ENCODE results near the gene SH3BP4.

SH3BP4 gene

DNA sequence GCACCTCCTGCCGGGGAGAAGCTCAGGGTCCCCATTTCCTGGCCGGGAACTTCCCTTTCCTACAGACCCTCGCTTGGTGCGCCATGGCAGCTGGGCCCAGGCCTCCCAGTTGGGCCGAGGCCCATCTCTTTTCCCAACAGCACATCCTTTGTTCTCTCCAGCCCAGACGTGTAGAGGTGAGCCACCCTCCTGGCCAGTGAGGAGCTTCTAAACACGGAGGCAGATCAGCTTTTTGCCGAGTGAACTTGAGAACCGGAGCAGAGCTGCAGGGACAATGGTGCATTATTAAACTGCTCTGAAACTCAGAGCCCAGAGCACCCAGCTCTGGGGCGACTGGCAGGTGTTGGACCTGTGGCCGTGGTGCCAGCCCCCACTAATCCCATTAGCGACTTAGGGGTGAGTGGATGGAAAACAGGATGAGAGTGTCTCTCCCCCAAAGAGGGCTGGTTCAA is 25.4 kb downstream of the SH3BP4 start:
- TF ChIP-seq GATA3 (IDR thresholded peaks at IDR 0.05; ENCODE audit: low read depth, low read length) (no peak), GATA2 (IDR thresholded peaks at IDR 0.05; ENCODE audit: low read depth, low read length) (no peak)

DNA sequence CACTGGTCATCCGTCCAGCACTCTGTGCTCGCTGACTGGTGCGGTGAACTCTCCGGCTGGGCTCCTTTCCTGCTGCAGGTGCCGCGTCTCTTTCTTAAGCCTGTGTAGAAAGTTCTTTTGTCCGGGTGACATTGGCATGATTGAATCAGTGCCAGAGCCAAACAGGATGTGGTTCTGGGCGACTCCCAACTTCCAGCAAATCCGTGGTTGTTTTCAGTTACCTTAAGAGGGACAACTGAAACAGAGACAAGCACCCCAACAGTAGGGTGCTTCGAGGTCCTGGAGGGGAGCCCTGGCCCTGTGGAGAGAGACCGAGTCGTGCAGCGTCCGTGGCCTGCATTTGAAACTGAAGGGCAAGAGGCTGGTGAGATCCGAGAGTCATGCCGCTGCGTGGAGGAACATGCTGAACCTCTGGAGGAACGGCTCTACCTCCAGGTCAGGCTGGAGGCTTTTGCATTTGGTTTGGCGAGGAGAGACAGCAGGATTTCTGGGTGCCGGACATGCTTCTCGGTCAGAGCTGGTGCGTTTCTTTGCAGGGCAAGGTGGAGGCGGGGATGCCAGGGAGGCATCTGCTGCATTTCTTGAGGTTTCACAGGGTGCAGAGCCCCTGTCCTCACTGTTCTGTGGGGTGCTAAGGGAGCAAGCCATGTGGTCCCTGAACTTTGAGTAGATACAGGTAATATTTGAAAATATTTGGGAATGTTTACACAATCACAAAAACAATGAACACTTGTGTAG is 26.8 kb downstream of the SH3BP4 start:
- TF ChIP-seq GATA2 (IDR thresholded peaks at IDR 0.05; ENCODE audit: low read depth, low read length) (no peak), GATA3 (IDR thresholded peaks at IDR 0.05; ENCODE audit: low read depth, low read length) (no peak)

DNA sequence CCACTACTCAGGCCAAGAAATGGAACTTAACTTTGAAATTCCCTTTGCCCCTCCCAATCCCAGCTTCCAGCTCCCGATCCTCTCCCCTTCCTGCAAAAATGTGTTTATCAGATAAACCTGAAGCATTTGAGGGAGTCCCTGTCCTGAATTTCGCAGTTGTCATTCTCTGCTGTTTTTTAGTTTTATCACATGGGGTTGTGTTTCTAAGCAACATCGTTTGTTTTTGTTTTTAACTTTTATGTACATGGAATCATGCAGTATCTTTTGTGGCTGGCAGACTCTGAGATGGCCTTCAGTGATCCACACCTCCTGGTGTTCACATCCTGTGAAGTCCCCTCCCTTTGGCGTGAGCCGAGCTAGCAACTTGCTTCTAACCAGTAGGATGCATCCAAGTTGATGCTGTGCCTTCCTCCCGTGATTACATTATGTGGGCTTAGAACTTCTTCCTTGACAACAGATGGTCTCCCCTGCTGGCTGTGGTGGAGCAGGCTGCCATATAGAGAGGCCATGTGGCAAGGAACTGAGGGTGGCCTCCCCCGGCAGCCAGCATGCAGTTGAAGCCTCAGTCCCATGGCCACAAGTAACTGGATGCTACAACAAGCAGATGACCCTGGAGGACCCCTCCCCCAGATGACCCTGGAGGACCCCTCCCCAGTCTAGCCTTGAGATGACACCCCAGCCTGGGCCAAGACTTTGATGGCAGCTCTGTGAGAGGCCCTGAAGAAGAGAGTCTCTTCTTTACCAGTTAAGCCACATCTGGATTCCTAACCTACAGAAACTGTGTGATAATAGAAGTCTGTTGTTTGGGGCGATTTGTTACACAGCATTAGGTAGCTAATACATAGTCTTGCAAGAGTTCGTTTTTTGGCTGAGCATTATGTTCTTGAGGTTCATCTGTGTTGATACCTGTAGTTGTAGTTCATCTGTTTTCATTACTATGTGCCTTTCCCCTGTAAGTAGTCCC is 27.7 kb downstream of the SH3BP4 start:
- no peak for TF ChIP-seq GATA3 (IDR thresholded peaks at IDR 0.05; ENCODE audit: low read depth, low read length)
- no peak for TF ChIP-seq GATA2 (IDR thresholded peaks at IDR 0.05; ENCODE audit: low read depth, low read length)

DNA sequence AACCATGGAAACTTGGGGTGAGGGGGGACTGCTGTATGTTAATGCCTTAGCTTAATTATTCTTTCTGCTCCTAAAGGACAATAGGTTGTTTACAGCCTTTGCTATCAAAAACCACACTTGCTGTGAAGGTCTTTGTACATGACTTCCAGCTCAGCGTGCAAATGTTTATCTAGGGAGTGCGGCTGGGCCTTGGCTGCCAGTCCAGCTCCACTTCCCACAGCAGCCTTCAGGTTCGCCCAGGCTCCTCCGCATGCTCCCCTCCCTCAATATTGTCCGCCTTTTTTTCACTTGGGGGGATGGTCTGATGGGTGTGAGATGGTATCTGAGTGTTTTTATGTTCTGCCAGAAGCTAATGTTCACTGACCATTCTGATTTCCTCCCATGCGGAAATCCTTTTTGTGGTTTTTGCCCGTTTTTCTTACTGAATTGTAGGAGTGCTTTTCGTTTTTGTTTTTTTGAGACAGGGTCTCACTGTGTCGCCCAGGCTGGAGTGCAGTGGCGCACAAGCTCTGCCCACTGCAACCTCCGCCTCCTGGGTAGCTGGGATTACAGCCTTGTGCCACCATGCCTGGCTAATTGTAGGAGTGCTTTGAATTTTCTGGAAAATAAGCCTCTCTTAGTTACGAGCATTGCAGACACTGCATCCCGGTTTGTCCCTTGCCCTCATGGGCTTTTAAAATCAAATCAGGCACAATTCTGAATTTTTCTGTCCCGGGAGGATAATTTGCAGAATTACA is 28.8 kb downstream of the SH3BP4 start:
- TF ChIP-seq GATA3 (IDR thresholded peaks at IDR 0.05; ENCODE audit: low read depth, low read length), result no peak
- TF ChIP-seq GATA2 (IDR thresholded peaks at IDR 0.05; ENCODE audit: low read depth, low read length), result peak; percentile 51

DNA sequence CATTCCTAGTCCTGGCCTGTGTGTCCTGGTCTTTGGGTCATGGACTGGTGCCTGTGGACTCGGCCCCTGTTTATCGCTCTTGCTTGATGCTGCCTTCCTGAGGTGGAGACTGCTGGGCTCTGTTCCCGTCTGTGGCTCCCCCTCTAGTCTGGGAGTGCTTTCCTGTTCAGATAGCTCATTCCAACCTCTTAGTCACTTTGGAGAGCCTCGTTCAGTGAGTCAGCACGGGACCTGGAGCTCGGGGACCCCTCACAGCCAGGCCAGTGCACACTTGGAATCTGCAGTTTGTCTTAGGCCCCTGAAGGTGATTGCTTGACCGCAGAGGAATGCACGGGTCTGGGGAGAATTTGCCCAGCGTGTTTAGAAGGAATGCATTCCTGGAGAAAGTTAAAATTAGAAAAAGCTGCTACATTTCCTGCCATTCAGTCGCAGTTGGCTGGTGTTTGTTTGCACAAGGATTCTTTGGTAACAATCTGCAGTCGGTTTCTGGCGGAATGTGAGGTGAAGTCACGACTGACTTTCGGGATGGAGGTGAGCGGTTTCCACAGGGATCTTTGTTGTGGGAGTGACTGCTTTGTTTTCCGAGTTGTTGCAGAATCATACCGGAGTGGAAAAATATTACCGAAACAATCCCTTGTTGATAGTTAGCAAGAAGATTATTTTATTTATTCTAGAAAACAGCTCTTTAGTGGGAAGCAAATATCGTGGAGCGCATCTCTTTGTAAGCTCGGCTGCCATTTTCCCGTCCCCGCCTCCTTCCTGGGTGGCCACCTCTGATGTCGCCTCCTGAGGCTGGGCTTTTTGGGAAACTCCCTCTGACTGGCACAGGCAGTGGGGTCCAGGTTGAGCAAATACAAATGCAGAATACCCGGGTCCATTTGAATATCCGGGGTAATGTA is 29.6 kb downstream of the SH3BP4 start:
- TF ChIP-seq GATA2 (IDR thresholded peaks at IDR 0.05; ENCODE audit: low read depth, low read length) (no peak), GATA3 (IDR thresholded peaks at IDR 0.05; ENCODE audit: low read depth, low read length) (no peak)

DNA sequence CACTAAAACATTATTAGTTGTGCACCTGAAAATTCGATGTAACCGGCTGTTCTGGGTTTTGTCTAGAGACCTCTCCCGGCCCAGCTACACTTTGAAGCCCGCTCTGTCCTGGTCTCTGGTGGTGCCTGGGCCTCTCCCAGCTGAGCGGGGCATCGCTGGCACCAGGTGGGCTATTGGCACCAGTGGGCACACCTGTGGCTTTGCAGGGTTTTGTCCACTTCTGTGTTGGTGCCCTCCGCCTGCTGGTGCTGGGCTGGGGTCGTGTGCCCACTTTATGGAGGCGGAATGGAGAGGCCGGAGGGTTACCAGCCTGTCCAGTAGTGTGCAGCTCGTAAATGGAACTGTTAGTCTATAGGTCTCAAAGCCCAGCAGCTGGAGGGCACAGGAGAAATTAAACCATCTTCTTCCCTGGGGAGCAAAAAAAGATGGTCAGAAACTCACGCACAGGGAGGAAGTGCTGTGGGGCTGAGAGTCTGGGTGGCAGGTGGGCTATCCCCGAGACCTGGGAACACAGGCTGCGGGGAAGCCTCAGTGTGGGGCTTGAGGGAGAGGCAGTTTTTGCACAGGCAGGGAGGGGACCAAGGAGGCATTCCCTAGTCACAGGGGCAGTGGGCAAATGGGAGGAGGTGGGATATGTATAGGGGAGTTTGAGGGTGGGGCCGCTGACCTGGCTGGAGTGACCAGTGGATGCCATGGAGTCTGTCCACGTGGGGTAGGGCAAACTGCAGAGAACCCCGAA is 30.4 kb downstream of the SH3BP4 start:
- TF ChIP-seq GATA2 (IDR thresholded peaks at IDR 0.05; ENCODE audit: low read depth, low read length), result no peak
- no peak for TF ChIP-seq GATA3 (IDR thresholded peaks at IDR 0.05; ENCODE audit: low read depth, low read length)

DNA sequence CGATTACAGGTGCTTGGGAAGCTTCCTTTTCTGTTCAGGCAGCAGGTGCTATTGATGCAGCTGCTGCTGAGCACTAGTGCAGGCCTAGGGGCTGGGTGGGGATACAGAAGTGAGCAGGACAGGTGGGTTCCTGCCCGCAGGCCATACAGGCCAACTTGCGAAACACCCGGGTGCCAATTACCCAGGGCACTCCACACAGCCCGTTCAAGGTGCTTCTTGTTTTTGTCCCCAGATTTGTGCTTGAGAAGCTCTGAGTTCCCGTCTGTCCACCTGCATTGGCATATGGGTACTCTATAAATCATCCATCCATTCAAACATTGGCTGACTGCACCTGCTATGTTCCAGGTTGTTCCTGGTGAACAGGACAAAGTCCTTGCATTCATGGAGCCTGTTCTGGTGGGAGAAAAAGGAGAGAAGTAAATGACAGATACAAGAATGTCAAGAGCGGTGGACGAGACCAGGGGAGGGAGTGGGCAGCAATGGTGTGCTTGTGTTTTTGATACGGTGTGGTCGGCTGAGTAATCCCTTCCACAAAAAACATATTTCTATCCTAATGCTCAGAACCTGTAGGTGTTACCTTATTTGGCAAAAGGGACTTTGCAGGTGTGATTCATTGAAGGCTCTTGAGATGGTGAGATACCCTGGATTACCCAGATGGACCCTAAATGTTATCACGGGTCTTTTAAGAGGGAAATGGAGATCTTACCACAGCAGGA is 31.4 kb downstream of the SH3BP4 start:
- TF ChIP-seq GATA3 (IDR thresholded peaks at IDR 0.05; ENCODE audit: low read depth, low read length), result no peak
- TF ChIP-seq GATA2 (IDR thresholded peaks at IDR 0.05; ENCODE audit: low read depth, low read length), result no peak

DNA sequence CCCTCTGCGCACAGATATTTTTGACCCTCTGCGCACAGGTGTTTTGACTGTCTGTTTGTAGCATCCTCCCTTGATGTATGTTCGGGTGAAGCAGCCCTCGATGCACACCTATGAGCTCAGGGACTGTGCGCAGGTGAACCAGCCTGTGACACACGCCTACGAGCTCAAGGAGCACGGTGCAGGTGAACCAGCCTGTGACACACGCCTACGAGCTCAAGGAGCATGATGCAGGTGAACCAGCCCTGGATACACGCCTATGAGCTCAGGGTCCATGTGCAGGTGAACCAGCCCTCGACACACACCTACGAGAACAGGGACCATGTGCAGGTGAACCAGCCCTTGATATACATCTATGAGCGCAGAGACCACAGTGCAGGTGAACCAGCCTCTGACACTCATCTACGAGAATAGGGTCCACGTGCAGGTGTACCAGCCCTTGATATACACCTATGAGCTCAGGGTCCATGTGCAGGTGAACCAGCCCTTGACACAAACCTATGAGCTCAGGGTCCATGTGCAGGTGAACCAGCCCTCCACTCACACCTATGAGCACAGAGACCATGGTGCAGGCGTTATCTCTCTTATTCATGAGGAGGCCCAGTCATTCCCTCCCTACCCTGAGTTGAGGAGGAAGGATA is 33.9 kb downstream of the SH3BP4 start:
- no peak for TF ChIP-seq GATA3 (IDR thresholded peaks at IDR 0.05; ENCODE audit: low read depth, low read length)
- no peak for TF ChIP-seq GATA2 (IDR thresholded peaks at IDR 0.05; ENCODE audit: low read depth, low read length)

DNA sequence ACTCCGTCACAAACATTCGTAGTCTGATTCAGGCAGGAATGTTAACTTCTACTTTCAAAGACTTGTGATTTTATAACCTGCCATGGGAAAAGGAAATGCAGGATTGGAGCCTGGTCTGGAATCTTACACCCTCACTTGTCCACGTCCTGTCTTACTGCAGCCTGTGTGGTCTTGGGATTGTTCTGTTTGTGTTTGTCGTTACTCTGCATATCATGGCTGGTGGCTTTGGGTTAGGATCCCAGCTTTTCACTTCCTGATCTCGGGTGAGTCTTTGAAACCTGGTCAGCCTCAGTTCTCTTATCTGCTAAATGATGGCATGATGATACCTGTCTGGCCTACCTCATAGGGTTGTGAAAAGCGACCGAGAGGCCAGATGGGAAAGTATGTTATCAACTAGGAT is 34.6 kb downstream of the SH3BP4 start:
- TF ChIP-seq GATA3 (IDR thresholded peaks at IDR 0.05; ENCODE audit: low read depth, low read length) (no peak), GATA2 (IDR thresholded peaks at IDR 0.05; ENCODE audit: low read depth, low read length) (no peak)

DNA sequence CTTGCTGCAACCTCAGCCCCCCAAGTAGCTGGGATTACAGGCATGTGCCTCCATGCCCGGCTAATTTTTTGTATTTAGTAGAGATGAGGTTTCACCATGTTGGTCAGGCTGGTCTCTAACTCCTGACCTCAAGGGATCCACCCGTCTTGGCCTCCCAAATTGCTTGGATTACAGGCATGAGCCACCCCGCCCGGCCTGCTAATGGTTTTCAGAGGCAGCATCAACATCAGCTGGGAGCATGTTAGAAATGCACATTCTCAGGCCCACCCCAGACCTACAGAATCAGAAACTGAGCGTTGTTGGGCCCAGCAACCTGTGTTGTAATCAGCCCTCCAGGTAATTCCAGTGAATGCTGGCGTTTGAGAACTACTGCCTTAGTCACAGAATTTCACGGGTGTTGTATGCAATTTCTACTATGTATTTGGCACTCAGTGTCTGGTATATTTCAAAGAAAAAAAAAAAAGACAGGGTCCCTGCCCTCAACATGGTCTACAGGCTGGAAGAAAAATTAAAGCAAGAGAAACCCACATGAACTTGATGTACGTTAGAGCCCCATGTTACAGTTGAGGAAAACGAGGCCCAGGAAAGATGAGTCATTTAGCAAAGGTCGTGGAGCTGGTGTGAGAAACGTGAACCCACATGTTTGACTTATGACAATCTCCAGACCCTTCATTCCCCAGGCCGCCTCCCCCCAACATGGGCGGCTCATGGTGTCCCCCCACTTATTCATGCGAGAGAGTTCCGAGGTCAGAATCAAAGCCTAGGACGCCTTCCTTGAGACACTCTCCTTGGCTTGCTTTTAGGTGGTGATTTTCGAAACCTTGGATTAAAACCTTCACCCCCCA is 35.3 kb downstream of the SH3BP4 start:
- TF ChIP-seq GATA2 (IDR thresholded peaks at IDR 0.05; ENCODE audit: low read depth, low read length), result no peak
- TF ChIP-seq GATA3 (IDR thresholded peaks at IDR 0.05; ENCODE audit: low read depth, low read length), result no peak

DNA sequence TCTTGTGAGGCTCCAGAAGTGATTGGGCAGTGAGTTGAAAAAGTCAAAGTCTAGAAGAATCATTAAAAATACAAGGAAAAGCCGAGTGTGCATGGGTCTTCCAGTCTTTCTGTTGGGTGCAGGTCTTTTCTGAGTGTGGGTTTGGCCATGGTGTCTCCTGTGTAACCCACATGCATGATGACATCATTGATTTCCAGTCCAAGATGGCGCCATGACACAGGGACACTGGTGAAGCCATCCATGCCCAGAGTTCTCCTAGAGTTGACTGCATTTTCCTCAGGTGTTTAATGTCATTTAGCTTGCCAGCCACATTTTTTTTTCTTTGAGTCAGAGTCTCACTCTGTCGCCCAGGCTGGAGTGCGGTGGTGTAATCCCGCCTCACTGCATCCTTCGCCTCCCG is 35.9 kb downstream of the SH3BP4 start:
- TF ChIP-seq GATA2 (IDR thresholded peaks at IDR 0.05; ENCODE audit: low read depth, low read length) (no peak), GATA3 (IDR thresholded peaks at IDR 0.05; ENCODE audit: low read depth, low read length) (no peak)

Measured in SH-SY5Y (cell line).